ENCODE measurements around the gene AMBRA1. TPM values are rescaled to one million over a fixed set of nuclear protein-coding genes. Genes with fewer than 3 reads are reported as not detected.

Gene AMBRA1
- total RNA-seq, 3 donors from 2014 or later (not counting 1 experiment from before 2014, with no cell fraction given), result 41.3 to 52.7 (median 46.2) TPM

GRCh38 chr11:46386674-46387073 is 207.1 kb downstream of the AMBRA1 start:
- DNase-seq (no peak), ATAC-seq (no peak)
- intact Hi-C loops (cut with micrococcal nuclease), result no loop called here

DNA sequence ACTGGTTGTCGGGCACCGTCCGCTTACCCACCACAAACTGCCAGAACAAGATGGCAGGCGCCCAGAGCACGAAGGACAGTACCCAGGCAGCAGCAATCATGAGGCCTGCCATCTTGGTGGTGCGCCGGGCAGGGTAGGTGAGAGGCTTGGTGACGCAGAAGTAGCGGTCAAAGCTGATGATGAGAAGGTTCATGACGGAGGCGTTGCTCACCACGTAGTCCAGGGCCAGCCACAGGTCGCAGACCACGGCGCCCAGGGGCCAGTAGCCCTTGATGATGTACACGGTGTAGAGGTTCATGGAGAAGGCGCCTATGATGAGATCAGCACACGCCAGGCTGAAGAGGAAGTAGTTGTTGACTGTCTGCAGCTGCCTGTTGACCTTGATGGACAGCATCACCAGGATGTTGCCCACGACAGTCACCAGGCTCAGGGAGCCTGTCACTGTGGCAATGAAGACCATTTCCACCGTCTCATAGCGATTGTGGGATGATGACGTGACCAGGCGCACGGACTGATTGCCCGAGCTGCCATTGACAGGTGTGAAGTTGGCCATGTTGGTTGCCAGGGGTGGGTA is 207.7 kb downstream of the AMBRA1 start:
- 93% methylated on average over 25 of the region's 25 CpGs for WGBS (ENCODE audit: insufficient coverage)

More at GRCh38 chr11:46386674-46387073, 207.1 kb downstream of the AMBRA1 start:
- Mint-ChIP-seq H3K36me3 (no peaks in the 10 kb centered on the region), H3K27ac (no peak overlapping the region), H3K4me3 (no peak overlapping the region), H3K9me3 (no peaks in the 10 kb centered on the region), H3K27me3 (ENCODE audit: low read depth in 2 of 2) (peaks cover 30 to 41% of the 10 kb centered on the region in 2 donors), H3K4me1 (peaks cover 13 to 45% of the 10 kb centered on the region in 2 donors)
- Histone ChIP-seq H3K4me1 (ENCODE audit: control insufficient read depth, insufficient read depth, low read length) (peaks cover 47% of the 10 kb centered on the region), H3K27me3 (ENCODE audit: control insufficient read depth, insufficient read depth, low read length) (peaks cover 50% of the 10 kb centered on the region), H3K4me3 (ENCODE audit: low read length) (no peak overlapping the region), H3K27ac (ENCODE audit: low read length) (no peak overlapping the region), H3K36me3 (ENCODE audit: control insufficient read depth, insufficient read depth, low read length) (no peaks in the 10 kb centered on the region), H3K9me3 (ENCODE audit: control insufficient read depth, insufficient read depth, low read length) (no peaks in the 10 kb centered on the region)
- WGBS (ENCODE audit: insufficient coverage), result 89% methylated on average over 4 of the region's 4 CpGs
- TF ChIP-seq, protein P1, sequence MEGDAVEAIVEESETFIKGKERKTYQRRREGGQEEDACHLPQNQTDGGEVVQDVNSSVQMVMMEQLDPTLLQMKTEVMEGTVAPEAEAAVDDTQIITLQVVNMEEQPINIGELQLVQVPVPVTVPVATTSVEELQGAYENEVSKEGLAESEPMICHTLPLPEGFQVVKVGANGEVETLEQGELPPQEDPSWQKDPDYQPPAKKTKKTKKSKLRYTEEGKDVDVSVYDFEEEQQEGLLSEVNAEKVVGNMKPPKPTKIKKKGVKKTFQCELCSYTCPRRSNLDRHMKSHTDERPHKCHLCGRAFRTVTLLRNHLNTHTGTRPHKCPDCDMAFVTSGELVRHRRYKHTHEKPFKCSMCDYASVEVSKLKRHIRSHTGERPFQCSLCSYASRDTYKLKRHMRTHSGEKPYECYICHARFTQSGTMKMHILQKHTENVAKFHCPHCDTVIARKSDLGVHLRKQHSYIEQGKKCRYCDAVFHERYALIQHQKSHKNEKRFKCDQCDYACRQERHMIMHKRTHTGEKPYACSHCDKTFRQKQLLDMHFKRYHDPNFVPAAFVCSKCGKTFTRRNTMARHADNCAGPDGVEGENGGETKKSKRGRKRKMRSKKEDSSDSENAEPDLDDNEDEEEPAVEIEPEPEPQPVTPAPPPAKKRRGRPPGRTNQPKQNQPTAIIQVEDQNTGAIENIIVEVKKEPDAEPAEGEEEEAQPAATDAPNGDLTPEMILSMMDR (IDR thresholded peaks at IDR 0.05), result no peak

GRCh38 chr11:46385169-46386004 is 208.4 kb downstream of the AMBRA1 start:
- Mint-ChIP-seq H3K27ac (no peak overlapping the region), H3K4me3 (no peak overlapping the region), H3K9me3 (no peaks in the 10 kb centered on the region), H3K4me1 (peaks cover 15 to 48% of the 10 kb centered on the region in 2 donors), H3K36me3 (no peaks in the 10 kb centered on the region), H3K27me3 (ENCODE audit: low read depth in 2 of 2) (peaks cover 30 to 41% of the 10 kb centered on the region in 2 donors)
- H3K27ac ChIP-seq (ENCODE audit: low read length), result no peak overlapping the region
- H3K27me3 ChIP-seq (ENCODE audit: control insufficient read depth, insufficient read depth, low read length), result peaks cover 43% of the 10 kb centered on the region
- H3K4me1 ChIP-seq (ENCODE audit: control insufficient read depth, insufficient read depth, low read length), result peaks cover 43% of the 10 kb centered on the region
- intact Hi-C loops (cut with micrococcal nuclease), result no loop called here
- TF ChIP-seq, protein P1 (IDR thresholded peaks at IDR 0.05), result no peak
- no peaks in the 10 kb centered on the region for H3K9me3 ChIP-seq (ENCODE audit: control insufficient read depth, insufficient read depth, low read length)
- H3K36me3 ChIP-seq (ENCODE audit: control insufficient read depth, insufficient read depth, low read length), result no peaks in the 10 kb centered on the region
- WGBS (ENCODE audit: insufficient coverage), result 95% methylated on average over 47 of the region's 47 CpGs
- no peak overlapping the region for H3K4me3 ChIP-seq (ENCODE audit: low read length)
- ATAC-seq (no peak), DNase-seq (no peak)

More for the DNA sequence above, 207.7 kb downstream of the AMBRA1 start:
- intact Hi-C loops (cut with micrococcal nuclease), result no loop called here
- DNase-seq (no peak), ATAC-seq (no peak)
- H3K4me1 Mint-ChIP-seq, result peaks cover 13 to 46% of the 10 kb centered on the region in 2 donors
- H3K36me3 Mint-ChIP-seq, result no peaks in the 10 kb centered on the region
- Histone ChIP-seq H3K9me3 (ENCODE audit: control insufficient read depth, insufficient read depth, low read length) (no peaks in the 10 kb centered on the region), H3K4me3 (ENCODE audit: low read length) (no peak overlapping the region), H3K27ac (ENCODE audit: low read length) (no peak overlapping the region), H3K4me1 (ENCODE audit: control insufficient read depth, insufficient read depth, low read length) (peaks cover 45% of the 10 kb centered on the region), H3K27me3 (ENCODE audit: control insufficient read depth, insufficient read depth, low read length) (peaks cover 50% of the 10 kb centered on the region), H3K36me3 (ENCODE audit: control insufficient read depth, insufficient read depth, low read length) (no peaks in the 10 kb centered on the region)
- no peak overlapping the region for H3K4me3 Mint-ChIP-seq
- TF ChIP-seq, protein P1 (IDR thresholded peaks at IDR 0.05), result no peak
- H3K9me3 Mint-ChIP-seq, result no peaks in the 10 kb centered on the region
- no peak overlapping the region for H3K27ac Mint-ChIP-seq
- peaks cover 30 to 41% of the 10 kb centered on the region in 2 donors for H3K27me3 Mint-ChIP-seq (ENCODE audit: low read depth in 2 of 2)

Measured in natural killer cell (primary cell).